K562 (cell line): ENCODE results near the gene DHDDS.

Experiments
- ETV5 ChIP-seq: sonication (generic); formaldehyde crosslinking; IDR thresholded peaks from 2 replicates; pipeline ENCODE4 v1.4.0; 2020; ENCODE audit warnings: low read depth, mild to moderate bottlenecking, missing genetic modification reagents
- GTF2B ChIP-seq: IDR thresholded peaks from 2 replicates; pipeline ENCODE4 v1.6.1; 2011; ENCODE audit not compliant: insufficient read length; ENCODE audit errors: extremely low read depth
- NUFIP1 ChIP-seq: fragments of 450-650 bp; IDR thresholded peaks from 2 replicates; pipeline ENCODE4 v1.6.1; 2018; ENCODE audit not compliant: partially characterized antibody
- POLR2A ChIP-seq: fragments of 450-650 bp; conservative IDR thresholded peaks from 2 replicates; pipeline ENCODE4 v1.6.1; 2016
- SMAD4 ChIP-seq: fragments of 250-450 bp; sonication (Bioruptor Pico); conservative IDR thresholded peaks from 2 replicates; pipeline ENCODE4 v1.8.0; 2021; ENCODE audit warnings: inconsistent platforms, mild to moderate bottlenecking, moderate library complexity
- USF2 ChIP-seq: sonication (generic); formaldehyde crosslinking; IDR thresholded peaks from 2 replicates; pipeline ENCODE4 v1.5.0; 2020; ENCODE audit warnings: missing genetic modification reagents
- YY1 ChIP-seq, 3 experiments: IDR thresholded peaks; 2 replicates each; pipeline ENCODE4 v1.6.1; 2011; ENCODE audit warnings: low read length in 2 of 3, mild to moderate bottlenecking in 2 of 3, moderate library complexity in 2 of 3, borderline replicate concordance in 1 of 3, control low read depth in 1 of 3, low read depth in 1 of 3; ENCODE audit not compliant: insufficient read depth in 3 of 3, insufficient replicate concordance in 2 of 3, control insufficient read depth in 1 of 3, insufficient read length in 1 of 3; ENCODE audit errors: extremely low read depth in 1 of 3
- ZZZ3 ChIP-seq: fragments of 450-650 bp; IDR thresholded peaks from 2 replicates; pipeline ENCODE4 v1.6.1; 2016; ENCODE audit warnings: antibody characterized with exemption, mild to moderate bottlenecking, moderate library complexity
- TF ChIP-seq, protein P1 (sequence below), 3 experiments: IDR thresholded peaks in 2 of 3; conservative IDR thresholded peaks in 1 of 3; 2 replicates each; pipeline ENCODE4 v1.5.1; 2011 to 2012; ENCODE audit warnings: low read length in 3 of 3, mild to moderate bottlenecking in 3 of 3, control low read depth in 2 of 3, improper control_type of control experiment in 1 of 3, inconsistent platforms in 1 of 3, low read depth in 1 of 3, mixed read lengths in 1 of 3, moderate library complexity in 1 of 3; ENCODE audit not compliant: insufficient read depth in 2 of 3

GRCh38 chr1:26403656-26404055, 28.5 kb upstream of the DHDDS start:
- TF ChIP-seq YY1 (IDR thresholded peaks at IDR 0.05; ENCODE audit: borderline replicate concordance in 1 of 3, control insufficient read depth in 1 of 3, extremely low read depth in 1 of 3, insufficient read depth in 3 of 3, insufficient read length in 1 of 3, insufficient replicate concordance in 2 of 3, low read depth in 1 of 3, low read length in 2 of 3) (no peak), POLR2A (no peak), ZZZ3 (no peak), ETV5 (CRISPR knock-in tag) (no peak), USF2 (CRISPR knock-in tag) (no peak), GTF2B (no peak), SMAD4 (no peak), NUFIP1 (no peak)
- TF ChIP-seq, protein P1, sequence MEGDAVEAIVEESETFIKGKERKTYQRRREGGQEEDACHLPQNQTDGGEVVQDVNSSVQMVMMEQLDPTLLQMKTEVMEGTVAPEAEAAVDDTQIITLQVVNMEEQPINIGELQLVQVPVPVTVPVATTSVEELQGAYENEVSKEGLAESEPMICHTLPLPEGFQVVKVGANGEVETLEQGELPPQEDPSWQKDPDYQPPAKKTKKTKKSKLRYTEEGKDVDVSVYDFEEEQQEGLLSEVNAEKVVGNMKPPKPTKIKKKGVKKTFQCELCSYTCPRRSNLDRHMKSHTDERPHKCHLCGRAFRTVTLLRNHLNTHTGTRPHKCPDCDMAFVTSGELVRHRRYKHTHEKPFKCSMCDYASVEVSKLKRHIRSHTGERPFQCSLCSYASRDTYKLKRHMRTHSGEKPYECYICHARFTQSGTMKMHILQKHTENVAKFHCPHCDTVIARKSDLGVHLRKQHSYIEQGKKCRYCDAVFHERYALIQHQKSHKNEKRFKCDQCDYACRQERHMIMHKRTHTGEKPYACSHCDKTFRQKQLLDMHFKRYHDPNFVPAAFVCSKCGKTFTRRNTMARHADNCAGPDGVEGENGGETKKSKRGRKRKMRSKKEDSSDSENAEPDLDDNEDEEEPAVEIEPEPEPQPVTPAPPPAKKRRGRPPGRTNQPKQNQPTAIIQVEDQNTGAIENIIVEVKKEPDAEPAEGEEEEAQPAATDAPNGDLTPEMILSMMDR (IDR thresholded peaks at IDR 0.05 in 2 of 3, conservative IDR thresholded peaks at IDR 0.05 in 1 of 3; ENCODE audit: insufficient read depth in 2 of 3, low read depth in 1 of 3, low read length in 3 of 3) = no peak
